A549 (cell line): ENCODE measurements around the gene ZNF605. TPM values are rescaled to one million over a fixed set of nuclear protein-coding genes. Genes with fewer than 3 reads are reported as not detected.

Experiments
- ATAC-seq, 2 experiments: fragments of 200-7000 bp in 1 of 2; fragments of >200 bp in 1 of 2; cut with Nextera tagmentation in 1 of 2; cut with Tn5 transposase in 1 of 2; 3 replicates each; pipeline versions ENCODE4 v1.8.0 to v1.9.1; 2018 to 2020; ENCODE audit warnings: mild to moderate bottlenecking in 1 of 2, moderate library complexity in 1 of 2
- CTCF ChIA-PET: fragments of 300-600 bp; sonication (Branson Sonifier 250); formaldehyde crosslinking; extraction: SDS; loops from one replicate; lab custom pipeline; 2021; ENCODE audit warnings: antibody characterized with exemption, inconsistent platforms; lab: Yijun Ruan, JAX
- POLR2A ChIA-PET: fragments of 350-600 bp; formaldehyde crosslinking; extraction: SDS; loops from one replicate; lab custom pipeline; 2021; ENCODE audit warnings: antibody characterized with exemption, inconsistent platforms; lab: Yijun Ruan, JAX
- DNase-seq, 2 experiments: peaks; one replicate each; pipeline versions ENCODE4 v3.0.0 to v3.0.0-alpha.2; 2011 to 2016; ENCODE audit warnings: low read depth in 1 of 2, low spot score in 1 of 2
- FAIRE-seq: peaks from 2 replicates; lab custom pipeline; 2011; peaks lifted over from hg19 to GRCh38; lab: Jason Lieb, UNC
- H3K27ac ChIP-seq, 2 experiments: fragments of >200 bp; sonication (Bioruptor Twin); formaldehyde crosslinking; 3 replicates each; pipeline ENCODE4 v1.5.1; 2016 to 2017
- H3K4me1 ChIP-seq: fragments of >200 bp; sonication (Bioruptor Twin); formaldehyde crosslinking; 3 replicates; pipeline ENCODE4 v1.6.1; 2016
- H3K4me2 ChIP-seq: fragments of >200 bp; sonication (Bioruptor Twin); formaldehyde crosslinking; 3 replicates; pipeline ENCODE4 v1.6.1; 2016
- H3K4me3 ChIP-seq: fragments of >200 bp; sonication (Bioruptor Twin); formaldehyde crosslinking; 3 replicates; pipeline ENCODE4 v1.5.1; 2016
- H3K9me3 ChIP-seq: fragments of >200 bp; sonication (Bioruptor Twin); formaldehyde crosslinking; 3 replicates; pipeline ENCODE4 v1.6.1; 2016
- ATOH8 ChIP-seq: fragments of 250-450 bp; sonication (Bioruptor Pico); IDR thresholded peaks from 2 replicates; pipeline ENCODE4 v1.5.0; 2020; ENCODE audit warnings: low read depth, mild to moderate bottlenecking, moderate library complexity
- BHLHE40 ChIP-seq: IDR thresholded peaks from 2 replicates; pipeline ENCODE4 v1.6.1; 2012; ENCODE audit warnings: low read depth, low read length, inconsistent platforms
- CTCF ChIP-seq: fragments of >200 bp; sonication (Bioruptor Twin); formaldehyde crosslinking; IDR thresholded peaks from 3 replicates; pipeline ENCODE4 v1.5.1; 2016
- E2F6 ChIP-seq: IDR thresholded peaks from 2 replicates; pipeline ENCODE4 v1.6.1; 2012; ENCODE audit warnings: low read depth, borderline replicate concordance
- EHMT2 ChIP-seq: fragments of 200-600 bp; sonication (generic); IDR thresholded peaks from 2 replicates; pipeline ENCODE4 v1.6.1; 2016; ENCODE audit warnings: antibody characterized with exemption, low read depth, mild to moderate bottlenecking, moderate library complexity
- FOSL2 ChIP-seq, 2 experiments: fragments of 450-650 bp in 1 of 2; fragments of >200 bp in 1 of 2; sonication (Bioruptor Twin) in 1 of 2; formaldehyde crosslinking; IDR thresholded peaks; 2 replicates each; pipeline versions ENCODE4 v1.5.0 to v1.6.1; 2016 to 2020; ENCODE audit warnings: mild to moderate bottlenecking in 1 of 2, moderate library complexity in 1 of 2
- HES2 ChIP-seq: fragments of >200 bp; sonication (Bioruptor Twin); formaldehyde crosslinking; IDR thresholded peaks from 2 replicates; pipeline ENCODE4 v1.6.1; 2016
- HMGXB4 ChIP-seq: fragments of 250-450 bp; sonication (Bioruptor Pico); IDR thresholded peaks from 2 replicates; pipeline ENCODE4 v1.5.0; 2021; ENCODE audit warnings: mild to moderate bottlenecking, moderate library complexity, borderline replicate concordance
- HOXA7 ChIP-seq: fragments of 250-450 bp; sonication (Bioruptor Pico); IDR thresholded peaks from 2 replicates; pipeline ENCODE4 v1.5.0; 2020; ENCODE audit warnings: mild to moderate bottlenecking, moderate library complexity
- JUN ChIP-seq, 2 experiments: fragments of >200 bp; sonication (Bioruptor Twin); formaldehyde crosslinking; IDR thresholded peaks; 2 replicates in 1 of 2; 3 replicates in 1 of 2; pipeline ENCODE4 v1.6.1; 2016 to 2017
- KDM1A ChIP-seq: fragments of 200-600 bp; sonication (generic); IDR thresholded peaks from 2 replicates; pipeline ENCODE4 v1.6.1; 2016; ENCODE audit warnings: low read depth, mild to moderate bottlenecking
- KDM5A ChIP-seq: fragments of 200-600 bp; sonication (generic); IDR thresholded peaks from 2 replicates; pipeline ENCODE4 v1.6.1; 2016; ENCODE audit warnings: antibody characterized with exemption, mild to moderate bottlenecking
- MAX ChIP-seq: IDR thresholded peaks from 2 replicates; pipeline ENCODE4 v1.6.1; 2012
- MYC ChIP-seq: IDR thresholded peaks from 2 replicates; pipeline ENCODE4 v1.6.1; 2012; ENCODE audit warnings: mild to moderate bottlenecking, inconsistent platforms, low read length, improper control_type of control experiment, borderline replicate concordance
- NPAS2 ChIP-seq: fragments of 250-450 bp; sonication (Bioruptor Pico); IDR thresholded peaks from 2 replicates; pipeline ENCODE4 v1.8.0; 2022; ENCODE audit warnings: mild to moderate bottlenecking, moderate library complexity, borderline replicate concordance
- NR3C1 ChIP-seq: fragments of >200 bp; sonication (Bioruptor Twin); formaldehyde crosslinking; IDR thresholded peaks from 3 replicates; pipeline ENCODE4 v1.6.1; 2017
- PHF8 ChIP-seq: fragments of 200-600 bp; sonication (generic); IDR thresholded peaks from 2 replicates; pipeline ENCODE4 v1.6.1; 2016; ENCODE audit warnings: low read depth, mild to moderate bottlenecking, antibody characterized with exemption, moderate library complexity, borderline replicate concordance
- POLR2A ChIP-seq: IDR thresholded peaks from 2 replicates; pipeline ENCODE4 v1.6.1; 2012; ENCODE audit warnings: mild to moderate bottlenecking, low read length
- RAD21 ChIP-seq, 2 experiments: fragments of >200 bp in 1 of 2; sonication (Bioruptor Twin) in 1 of 2; formaldehyde crosslinking in 1 of 2; IDR thresholded peaks in 1 of 2; conservative IDR thresholded peaks in 1 of 2; 2 replicates in 1 of 2; 3 replicates in 1 of 2; pipeline ENCODE4 v1.6.1; 2012 to 2018; ENCODE audit warnings: inconsistent platforms in 1 of 2
- RFX5 ChIP-seq: fragments of 450-650 bp; IDR thresholded peaks from 2 replicates; pipeline ENCODE4 v1.7.1; 2014; ENCODE audit warnings: antibody characterized with exemption, mild to moderate bottlenecking, moderate library complexity
- RNF2 ChIP-seq: fragments of 200-600 bp; sonication (generic); IDR thresholded peaks from 2 replicates; pipeline ENCODE4 v1.6.1; 2016; ENCODE audit warnings: low read depth, mild to moderate bottlenecking, antibody characterized with exemption, moderate library complexity, borderline replicate concordance
- TFCP2L1 ChIP-seq: fragments of 250-450 bp; sonication (Bioruptor Pico); IDR thresholded peaks from 2 replicates; pipeline ENCODE4 v1.5.0; 2021; ENCODE audit warnings: mild to moderate bottlenecking
- USF2 ChIP-seq: fragments of 450-650 bp; IDR thresholded peaks from 2 replicates; pipeline ENCODE4 v1.6.1; 2014; ENCODE audit warnings: antibody characterized with exemption
- ZC3H11A ChIP-seq: fragments of 450-650 bp; IDR thresholded peaks from 2 replicates; pipeline ENCODE4 v1.6.1; 2014; ENCODE audit warnings: antibody characterized with exemption, mild to moderate bottlenecking
- WGBS: methylation state at CpG from one replicate; pipeline ENCODE4 v1.1.6; 2017; ENCODE audit errors: missing lambda C conversion rate; 5-methylcytosine and 5-hydroxymethylcytosine counted together
- polyA minus RNA-seq: library from RNA; depleted of rRNA, polyadenylated mRNA; stranded (reverse); fragments of >200 nt; gene quantifications from 2 replicates; pipeline ENCODE4 v1.2.3, GENCODE V29; 2011; rRNA and poly(A)+ RNA removed
- polyA plus RNA-seq, 4 experiments: library from polyadenylated mRNA; depleted of rRNA in 3 of 4; stranded (reverse); fragments of >200 nt; fragmentation: RNase III in 1 of 4; extraction: RNeasy Plus Mini Kit Qiagen cat#74134 plus additional on column Dnase treatment in 1 of 4; gene quantifications; 2 replicates in 3 of 4; 3 replicates in 1 of 4; pipeline ENCODE4 v1.2.3, GENCODE V29; 2011 to 2017

Gene ZNF605
- polyA plus RNA-seq (2011; rRNA removed) = 15.2 and 18.2 TPM in 2 replicates
- polyA plus RNA-seq (2012; cell fraction: cytosol; rRNA removed) = 1.9 TPM in 2 replicates
- polyA plus RNA-seq (2012; cell fraction: nucleus; rRNA removed) = 4.5 and 6.9 TPM in 2 replicates
- polyA plus RNA-seq (2017; fragmentation: RNase III; extraction: RNeasy Plus Mini Kit Qiagen cat#74134 plus additional on column Dnase treatment) = 5.6 to 6.5 TPM (median 5.7 TPM) in 3 replicates
- polyA minus RNA-seq = 5.5 and 7.4 TPM in 2 replicates

GRCh38 chr12:132956011-132956788, at the start of gene ZNF605:
TSS of gene ZNF605 (minus strand) at chr12:132956306. CDS start at chr12:132945635, 10,671 bp downstream.
- DNase-seq (peak; percentile 92 to 95), FAIRE-seq (no peak), ATAC-seq (peak; percentile 95 to 97)
- 5% methylated on average over 26 of the region's 67 CpGs for WGBS
- CTCF ChIA-PET = no interaction called here
- Histone ChIP-seq H3K27ac (peak within 1 kb of the TSS; percentile 96 to 99), H3K4me2 (peak within 1 kb of the TSS; percentile 87), H3K4me1 (no peaks in the 10 kb centered on the region), H3K9me3 (peaks cover 72% of the 10 kb centered on the region), H3K4me3 (peak within 1 kb of the TSS; percentile 83)
- POLR2A ChIA-PET = interaction anchor here (0.5 to 1.2 kb wide), 4 partner anchors 30 to 124 kb away, joined by 3 to 4 read pairs (median 3); partner anchors contain the start of genes CHFR and ZNF26
- no peak for TF ChIP-seq TFCP2L1 (CRISPR knock-in tag)
- TF ChIP-seq EHMT2 = no peak
- TF ChIP-seq KDM5A = 0 out of 2 replicates have a peak, but pooled peaks have one; percentile 33
- peak; percentile 50 for TF ChIP-seq POLR2A
- TF ChIP-seq MAX = peak; percentile 47
- no peak for TF ChIP-seq HMGXB4 (CRISPR knock-in tag)
- no peak for TF ChIP-seq NR3C1
- no peak for TF ChIP-seq NPAS2 (CRISPR knock-in tag)
- no peak for TF ChIP-seq BHLHE40
- TF ChIP-seq KDM1A = no peak
- peak; percentile 15; the same call in 1 of the 2 replicates for TF ChIP-seq MYC
- TF ChIP-seq E2F6 = peak; percentile 59; the same call in 1 of the 2 replicates
- TF ChIP-seq ZC3H11A = no peak
- no peak for TF ChIP-seq USF2
- peak in 1 of 2 experiments; percentile 55; a peak in 2 of 5 replicates for TF ChIP-seq JUN (IDR thresholded peaks at IDR 0.05)
- no peak for TF ChIP-seq RAD21 (conservative IDR thresholded peaks at IDR 0.05 in 1 of 2, IDR thresholded peaks at IDR 0.05 in 1 of 2)
- peak; percentile 57 for TF ChIP-seq PHF8
- TF ChIP-seq RFX5 = no peak
- no peak for TF ChIP-seq CTCF
- no peak for TF ChIP-seq HES2
- TF ChIP-seq HOXA7 = no peak
- no peak for TF ChIP-seq RNF2
- no peak for TF ChIP-seq ATOH8 (CRISPR knock-in tag)
- no peak for TF ChIP-seq FOSL2 (IDR thresholded peaks at IDR 0.05)
- peak; percentile 48; the same call in 1 of the 2 replicates for TF ChIP-seq FOSL2 (CRISPR knock-in tag; IDR thresholded peaks at IDR 0.05)
